Measurements from ENCODE around the gene INHBB. TPM values are rescaled to one million over a fixed set of nuclear protein-coding genes. Genes with fewer than 3 reads are reported as not detected.

The INHBB gene
- total RNA-seq, 1 experiment from 2014 or later, result 223 TPM

GRCh38 chr2:120398996-120399888, 53.3 kb downstream of the INHBB start:
- Histone ChIP-seq H4K20me1 (ENCODE audit: low read length) (no peaks in the 10 kb centered on the region), H2AFZ (ENCODE audit: low read length) (peak overlapping the region; percentile 53), H3F3A (ENCODE audit: low read length, unreplicated experiment) (no peaks in the 10 kb centered on the region), H3K4me3 (ENCODE audit: low read length) (peak overlapping the region; percentile 29), H3K9me2 (replicated peaks; ENCODE audit: low read length) (no peaks in the 10 kb centered on the region), H3K4me2 (ENCODE audit: low read length) (peak overlapping the region; percentile 82), H3K27me3 (ENCODE audit: low read length) (no peaks in the 10 kb centered on the region), H3K4me1 (ENCODE audit: insufficient read depth, low read length) (peaks cover 65% of the 10 kb centered on the region), H3K9ac (ENCODE audit: low read length) (peak overlapping the region; percentile 75), H3K36me3 (ENCODE audit: low read depth, low read length) (no peaks in the 10 kb centered on the region), H3K9me3 (ENCODE audit: low read length) (no peaks in the 10 kb centered on the region), H3K79me2 (ENCODE audit: low read length) (0 out of 2 replicates have a peak, but pooled peaks cover 4% of the 10 kb centered on the region), H3K27ac (ENCODE audit: low read length) (peak overlapping the region; percentile 93)
- POLR2A ChIA-PET (ENCODE audit: unreplicated experiment), result interaction anchor here (0.6 kb wide), 1 partner anchor 33 kb away, joined by 3 read pairs; no protein-coding TSS in a partner anchor
- CTCF ChIA-PET, result interaction anchor here (1.2 kb wide), 1 partner anchor 33 kb away, joined by 3 read pairs; no protein-coding TSS in a partner anchor
- peak; percentile 68 for ATAC-seq
- intact Hi-C loops (cut with micrococcal nuclease), result loop anchor here (1.0 to 2.0 kb wide), 3 partner anchors 38 to 72 kb away; no protein-coding TSS in a partner anchor
- peak; percentile 98 for DNase-seq
- BruUV-seq (replicated peaks), result no TSS peak
- TF ChIP-seq EZH2phosphoT487 (IDR thresholded peaks at IDR 0.05; ENCODE audit: borderline replicate concordance, low read length) (peak; percentile 81; the same call in 1 of the 2 replicates), EZH2 (IDR thresholded peaks at IDR 0.05; ENCODE audit: low read length, unreplicated experiment) (no peak)
- TF ChIP-seq, protein P1, sequence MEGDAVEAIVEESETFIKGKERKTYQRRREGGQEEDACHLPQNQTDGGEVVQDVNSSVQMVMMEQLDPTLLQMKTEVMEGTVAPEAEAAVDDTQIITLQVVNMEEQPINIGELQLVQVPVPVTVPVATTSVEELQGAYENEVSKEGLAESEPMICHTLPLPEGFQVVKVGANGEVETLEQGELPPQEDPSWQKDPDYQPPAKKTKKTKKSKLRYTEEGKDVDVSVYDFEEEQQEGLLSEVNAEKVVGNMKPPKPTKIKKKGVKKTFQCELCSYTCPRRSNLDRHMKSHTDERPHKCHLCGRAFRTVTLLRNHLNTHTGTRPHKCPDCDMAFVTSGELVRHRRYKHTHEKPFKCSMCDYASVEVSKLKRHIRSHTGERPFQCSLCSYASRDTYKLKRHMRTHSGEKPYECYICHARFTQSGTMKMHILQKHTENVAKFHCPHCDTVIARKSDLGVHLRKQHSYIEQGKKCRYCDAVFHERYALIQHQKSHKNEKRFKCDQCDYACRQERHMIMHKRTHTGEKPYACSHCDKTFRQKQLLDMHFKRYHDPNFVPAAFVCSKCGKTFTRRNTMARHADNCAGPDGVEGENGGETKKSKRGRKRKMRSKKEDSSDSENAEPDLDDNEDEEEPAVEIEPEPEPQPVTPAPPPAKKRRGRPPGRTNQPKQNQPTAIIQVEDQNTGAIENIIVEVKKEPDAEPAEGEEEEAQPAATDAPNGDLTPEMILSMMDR (conservative IDR thresholded peaks at IDR 0.05; ENCODE audit: low read depth, low read length), result no peak

DNA sequence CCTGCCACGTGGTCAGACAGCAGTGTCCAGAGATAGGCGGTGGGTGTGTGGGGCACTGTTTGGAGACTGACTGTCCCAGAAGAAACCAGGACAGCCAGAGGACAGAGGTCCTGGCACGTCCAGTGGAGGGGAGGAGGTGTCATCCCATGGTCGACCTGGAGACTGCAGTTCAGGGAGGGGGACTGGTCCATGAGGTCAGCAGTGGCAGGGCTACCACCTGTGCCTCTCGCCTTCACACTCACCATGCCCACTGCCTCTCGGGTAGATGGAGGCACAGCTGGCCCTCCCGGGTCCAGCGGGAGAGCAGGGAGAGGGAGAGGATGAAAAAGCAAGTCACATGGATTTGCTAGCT, 53.9 kb downstream of the INHBB start:
- 0 out of 2 replicates have a peak, but pooled peaks cover 4% of the 10 kb centered on the region for H3K79me2 ChIP-seq (ENCODE audit: low read length)
- no peaks in the 10 kb centered on the region for H3K9me3 ChIP-seq (ENCODE audit: low read length)
- H3F3A ChIP-seq (ENCODE audit: low read length, unreplicated experiment), result no peaks in the 10 kb centered on the region
- H3K9me2 ChIP-seq (replicated peaks; ENCODE audit: low read length), result no peaks in the 10 kb centered on the region
- TF ChIP-seq EZH2 (IDR thresholded peaks at IDR 0.05; ENCODE audit: low read length, unreplicated experiment) (no peak), EZH2phosphoT487 (IDR thresholded peaks at IDR 0.05; ENCODE audit: borderline replicate concordance, low read length) (no peak)
- TF ChIP-seq, protein P1 (conservative IDR thresholded peaks at IDR 0.05; ENCODE audit: low read depth, low read length), result no peak
- H3K4me3 ChIP-seq (ENCODE audit: low read length), result no peak overlapping the region
- peak overlapping the region; percentile 62 for H3K9ac ChIP-seq (ENCODE audit: low read length)
- H4K20me1 ChIP-seq (ENCODE audit: low read length), result no peaks in the 10 kb centered on the region
- ChIA-PET CTCF (no interaction called here), POLR2A (ENCODE audit: unreplicated experiment) (interaction anchor here (0.6 kb wide), 1 partner anchor 33 kb away, joined by 3 read pairs; no protein-coding TSS in a partner anchor)
- DNase-seq, result no peak
- H3K27me3 ChIP-seq (ENCODE audit: low read length), result no peaks in the 10 kb centered on the region
- H3K4me1 ChIP-seq (ENCODE audit: insufficient read depth, low read length), result peaks cover 68% of the 10 kb centered on the region
- intact Hi-C loops (cut with micrococcal nuclease), result loop anchor here (1.0 to 2.0 kb wide), 2 partner anchors 37 to 71 kb away; no protein-coding TSS in a partner anchor
- no TSS peak for BruUV-seq (replicated peaks)
- H2AFZ ChIP-seq (ENCODE audit: low read length), result peak overlapping the region; percentile 53; the same call in 1 of the 2 replicates
- peak overlapping the region; percentile 93 for H3K27ac ChIP-seq (ENCODE audit: low read length)
- H3K4me2 ChIP-seq (ENCODE audit: low read length), result peak overlapping the region; percentile 82
- no peak for ATAC-seq
- no peaks in the 10 kb centered on the region for H3K36me3 ChIP-seq (ENCODE audit: low read depth, low read length)
